Activated CD4-positive, alpha-beta T cell treated with anti-CD3 and anti-CD28 coated beads for 36 hours (primary cell): ENCODE results near the gene NDUFA11. TPM values are rescaled to one million over a fixed set of nuclear protein-coding genes. Genes with fewer than 3 reads are reported as not detected.
"Not testable (repeated sequence)": the region's sequence is repeated elsewhere in the genome, so short reads cannot be mapped to it uniquely, and the experiment has no call there.

Source experiments
- ATAC-seq: fragments of 200-7000 bp; cut with Tn5 transposase; one replicate; pipeline ENCODE4 v1.10.0; 2021; ENCODE audit warnings: mild to moderate bottlenecking, moderate library complexity
- CTCF ChIA-PET: fragments of 350-600 bp; sonication (Branson Sonifier 250); formaldehyde crosslinking; loops from one replicate; lab custom pipeline; 2021; ENCODE audit warnings: antibody characterized with exemption; lab: Charles Lee
- POLR2A ChIA-PET: fragments of 350-600 bp; sonication (Branson Sonifier 250); formaldehyde crosslinking; loops from one replicate; lab custom pipeline; 2021; ENCODE audit warnings: antibody characterized with exemption, inconsistent platforms; lab: Charles Lee
- DNase-seq: peaks from one replicate; pipeline ENCODE4 v3.0.0-alpha.2; 2020
- H3K27ac Mint-ChIP-seq: one replicate; pipeline ENCODE4 v1.8.0; 2021; ENCODE audit warnings: mixed read lengths
- H3K27me3 Mint-ChIP-seq: one replicate; pipeline ENCODE4 v1.8.0; 2021; ENCODE audit warnings: mixed read lengths
- H3K36me3 Mint-ChIP-seq: one replicate; pipeline ENCODE4 v1.8.0; 2021; ENCODE audit warnings: low read depth, mixed read lengths
- H3K4me1 Mint-ChIP-seq: one replicate; pipeline ENCODE4 v1.8.0; 2021; ENCODE audit warnings: mixed read lengths
- H3K4me3 Mint-ChIP-seq: one replicate; pipeline ENCODE4 v1.8.0; 2021; ENCODE audit warnings: mild to moderate bottlenecking, moderate library complexity, mixed read lengths
- H3K9me3 Mint-ChIP-seq: one replicate; pipeline ENCODE4 v1.8.0; 2021; ENCODE audit warnings: low read depth, mixed read lengths
- intact Hi-C, 2 experiments: fragments of 100-400 bp; cut with DNase I in 1 of 2; cut with micrococcal nuclease in 1 of 2; formaldehyde crosslinking; loops; one replicate each; pipeline versions ENCODE4 v1.14.2 to v1.15.1; 2022 to 2024; cut with DNase I, micrococcal nuclease
- total RNA-seq, 2 experiments: library from RNA; stranded (reverse); gene quantifications; one replicate each; pipeline ENCODE4 v1.2.3, GENCODE V29; 2021

The NDUFA11 gene
- total RNA-seq, 2 experiments from 2014 or later = 175 to 213 TPM

DNA sequence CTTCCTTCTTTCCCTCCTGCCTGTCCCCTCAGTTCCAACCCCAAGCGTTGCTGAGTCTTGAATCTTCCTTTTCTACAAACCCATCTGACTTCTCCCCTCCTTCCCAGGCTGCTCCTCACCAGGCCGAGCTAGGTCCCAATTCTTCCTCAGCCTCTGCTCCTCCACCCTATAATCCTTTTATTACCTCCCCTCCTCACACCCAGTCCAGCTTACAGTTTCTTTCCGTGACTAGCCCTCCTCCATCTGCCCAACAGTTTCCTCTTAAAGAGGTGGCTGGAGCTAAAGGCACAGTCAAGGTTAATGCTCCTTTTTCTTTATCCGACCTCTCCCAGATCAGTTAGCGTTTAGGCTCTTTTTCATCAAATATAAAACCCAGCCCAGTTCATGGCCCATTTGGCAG lies 55.0 kb downstream of the NDUFA11 start:
- POLR2A ChIA-PET, H3K9me3 Mint-ChIP-seq, H3K4me3 Mint-ChIP-seq, H3K27ac Mint-ChIP-seq, H3K36me3 Mint-ChIP-seq, intact Hi-C loops, DNase-seq, H3K4me1 Mint-ChIP-seq, ATAC-seq, H3K27me3 Mint-ChIP-seq, CTCF ChIA-PET: not testable (repeated sequence)

DNA sequence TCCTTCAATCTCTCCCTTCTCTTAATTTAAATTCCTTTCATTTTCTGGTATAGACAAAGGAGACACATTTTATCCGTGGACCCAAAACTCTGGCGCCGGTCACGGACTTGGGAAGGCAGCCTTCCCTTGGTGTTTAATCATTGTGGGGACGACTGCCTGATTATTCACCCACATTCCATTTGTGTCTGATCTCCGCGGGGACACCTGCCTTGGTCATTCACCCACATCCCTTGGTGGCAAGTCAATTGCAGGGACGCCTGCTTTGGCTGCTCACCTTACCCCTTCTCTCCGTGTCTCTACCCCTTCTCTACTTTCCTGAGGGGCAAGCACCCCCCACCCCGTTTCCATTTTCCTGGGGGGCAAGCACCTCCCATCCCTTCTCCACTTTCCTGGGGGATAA lies 55.7 kb downstream of the NDUFA11 start:
- H3K27me3 Mint-ChIP-seq, DNase-seq, H3K9me3 Mint-ChIP-seq, intact Hi-C loops, H3K4me3 Mint-ChIP-seq, POLR2A ChIA-PET, H3K27ac Mint-ChIP-seq, H3K4me1 Mint-ChIP-seq, H3K36me3 Mint-ChIP-seq, CTCF ChIA-PET, ATAC-seq: not testable (repeated sequence)

Other genes starting within 250 kb of the NDUFA11 start
- 10 to 100 TPM; 50.9 to 52.1 TPM for gene MICOS13, start 223.3 kb downstream of the NDUFA11 start, total RNA-seq
- 1 to 10 TPM; 2.0 to 3.2 TPM for gene HSD11B1L, start 222.8 kb downstream of the NDUFA11 start, total RNA-seq
- 1,000 to 10,000 TPM; 1,452 to 1,530 TPM for gene RPL36, start 213.5 kb downstream of the NDUFA11 start, total RNA-seq
- gene LONP1, start 183.6 kb downstream of the NDUFA11 start, total RNA-seq = 100 to 1,000 TPM; 287 to 315 TPM
- gene CATSPERD, start 183.2 kb downstream of the NDUFA11 start, total RNA-seq = not detected
- gene PRR22, start 119.0 kb downstream of the NDUFA11 start, total RNA-seq = 1 to 10 TPM; 5.3 to 5.4 TPM
- 10 to 100 TPM; 59.4 to 63.9 TPM for gene DUS3L, start 112.6 kb downstream of the NDUFA11 start, total RNA-seq
- gene NRTN, start 98.7 kb downstream of the NDUFA11 start, total RNA-seq = under 1 TPM; 0.21 to 0.32 TPM
- gene FUT6, start 64.1 kb downstream of the NDUFA11 start, total RNA-seq = not detected
- not detected for gene FUT3, start 52.3 kb downstream of the NDUFA11 start, total RNA-seq
- gene FUT5, start 33.2 kb downstream of the NDUFA11 start, total RNA-seq = under 1 TPM in 1 of 2 experiments, not detected in 1; 0.09 TPM
- gene VMAC, start 1.1 kb upstream of the NDUFA11 start, total RNA-seq = 1 to 10 TPM; 2.3 to 2.8 TPM
- 1 to 10 TPM; 2.2 to 2.7 TPM for gene CAPS, start 10.5 kb upstream of the NDUFA11 start, total RNA-seq
- gene RANBP3, start 74.3 kb upstream of the NDUFA11 start, total RNA-seq = 100 to 1,000 TPM in 1 of 2 experiments, 10 to 100 TPM in 1; 85.5 to 103 TPM
- gene RFX2, start 206.7 kb upstream of the NDUFA11 start, total RNA-seq = 1 to 10 TPM; 8.6 to 8.9 TPM
- gene ACSBG2, start 231.9 kb upstream of the NDUFA11 start, total RNA-seq = not detected